ENCODE data around the gene TAGLN2. TPM values are rescaled to one million over a fixed set of nuclear protein-coding genes. Genes with fewer than 3 reads are reported as not detected.

The TAGLN2 gene
- total RNA-seq, 1 donor from 2014 or later: 558 TPM

- peaks cover 16% of the 10 kb centered on the region for H3K27me3 Mint-ChIP-seq (ENCODE audit: low read depth)
- peaks cover 16% of the 10 kb centered on the region for H3K4me1 Mint-ChIP-seq (ENCODE audit: low read depth)
- H3K27ac Mint-ChIP-seq: no peak overlapping the region
- intact Hi-C loops (cut with micrococcal nuclease): loop anchor here (1.0 to 2.0 kb wide), 2 partner anchors 70 to 148 kb away; no protein-coding TSS in a partner anchor
- peak; percentile 73 for DNase-seq (ENCODE audit: low spot score)
- H3K4me3 Mint-ChIP-seq (ENCODE audit: low read depth): no peak overlapping the region
- H3K9me3 Mint-ChIP-seq: no peaks in the 10 kb centered on the region
- no peaks in the 10 kb centered on the region for H3K36me3 Mint-ChIP-seq (ENCODE audit: low read depth)
Measured at GRCh38 chr1:159936273-159936904, 11.1 kb upstream of the TAGLN2 start.

DNA sequence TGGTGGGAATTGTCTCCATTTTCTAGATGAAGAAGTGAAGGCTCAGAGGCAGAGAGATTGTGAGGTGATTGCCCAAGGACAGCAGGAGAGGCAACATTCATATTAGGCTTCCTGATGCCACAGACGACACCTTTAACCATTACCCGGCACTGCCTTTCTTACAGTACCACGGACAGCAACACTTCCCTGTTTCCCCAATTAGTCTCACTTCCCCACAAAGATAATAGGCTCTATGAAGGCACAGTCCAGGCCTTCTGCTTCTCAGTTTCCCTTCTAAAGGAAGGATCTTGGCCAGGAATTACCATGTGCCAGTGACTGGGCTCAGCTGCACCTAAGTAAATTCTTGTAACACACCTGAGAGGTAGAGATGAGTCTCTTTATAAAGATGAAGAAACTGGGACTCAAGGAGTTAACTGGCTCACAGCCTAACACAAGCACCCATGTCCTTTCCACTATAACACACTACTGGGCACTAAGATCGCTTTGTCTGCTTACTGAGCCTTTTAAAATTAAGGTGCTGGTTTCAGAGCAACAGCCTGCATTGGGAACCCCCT, 10.5 kb upstream of the TAGLN2 start:
- Mint-ChIP-seq H3K9me3 (no peaks in the 10 kb centered on the region), H3K4me1 (ENCODE audit: low read depth) (peaks cover 16% of the 10 kb centered on the region), H3K36me3 (ENCODE audit: low read depth) (no peaks in the 10 kb centered on the region), H3K27ac (no peak overlapping the region), H3K27me3 (ENCODE audit: low read depth) (peaks cover 16% of the 10 kb centered on the region), H3K4me3 (ENCODE audit: low read depth) (no peak overlapping the region)
- intact Hi-C loops (cut with micrococcal nuclease): loop anchor here (1.0 to 2.0 kb wide), 2 partner anchors 71 to 149 kb away; no protein-coding TSS in a partner anchor
- DNase-seq (ENCODE audit: low spot score): no peak

- H3K27me3 Mint-ChIP-seq (ENCODE audit: low read depth): peaks cover 15% of the 10 kb centered on the region
- H3K4me3 Mint-ChIP-seq (ENCODE audit: low read depth): no peak overlapping the region
- peaks cover 16% of the 10 kb centered on the region for H3K4me1 Mint-ChIP-seq (ENCODE audit: low read depth)
- no peak for DNase-seq (ENCODE audit: low spot score)
- intact Hi-C loops (cut with micrococcal nuclease): no loop called here
- no peaks in the 10 kb centered on the region for H3K9me3 Mint-ChIP-seq
- no peak overlapping the region for H3K27ac Mint-ChIP-seq
- no peaks in the 10 kb centered on the region for H3K36me3 Mint-ChIP-seq (ENCODE audit: low read depth)
Measured at GRCh38 chr1:159935305-159935704, 10.0 kb upstream of the TAGLN2 start.

DNA sequence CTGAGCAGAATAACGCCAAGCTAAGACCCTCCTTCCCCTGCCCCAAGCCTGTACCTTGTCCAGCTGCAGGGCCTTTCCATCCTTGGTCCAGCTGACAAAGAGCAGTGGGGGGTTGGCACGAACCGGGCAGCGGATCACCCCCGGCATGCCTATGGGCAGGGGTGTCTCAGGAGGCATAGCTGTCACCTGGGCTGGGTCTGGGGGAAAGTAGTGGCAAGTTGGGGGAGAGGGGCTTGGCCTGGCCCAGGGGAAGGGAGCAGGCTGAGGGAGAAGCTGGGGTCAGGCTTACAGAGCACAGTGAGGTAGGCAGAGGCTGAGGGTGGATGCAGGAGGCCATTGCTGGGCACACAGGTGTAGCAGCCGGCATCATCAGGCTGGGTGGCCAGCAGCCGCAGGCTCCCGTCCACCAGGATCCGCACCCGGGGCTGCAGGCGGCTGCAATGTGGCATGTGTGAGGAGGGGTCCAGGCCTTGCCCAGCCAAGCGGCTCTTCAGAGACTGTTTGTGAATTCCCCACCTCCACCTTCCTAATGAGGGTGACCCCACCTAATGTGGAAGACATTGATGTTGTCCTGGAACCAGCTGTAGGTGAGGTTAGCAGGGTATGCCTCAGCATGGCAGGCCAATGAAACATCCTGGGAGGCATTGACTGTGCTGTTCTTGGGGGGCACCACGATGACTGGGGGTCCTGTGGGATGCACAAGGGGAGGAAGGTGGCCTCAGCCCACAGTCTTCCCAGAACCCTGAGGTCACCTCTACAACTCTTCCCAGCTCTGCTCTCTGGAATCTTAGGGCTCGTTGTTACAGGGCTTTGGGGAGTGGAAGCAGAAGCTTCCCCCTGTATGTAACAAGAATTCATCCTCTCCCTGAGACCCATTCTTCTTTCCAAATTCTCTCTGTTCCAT, 9.1 kb upstream of the TAGLN2 start:
- no peak for DNase-seq (ENCODE audit: low spot score)
- no peaks in the 10 kb centered on the region for H3K36me3 Mint-ChIP-seq (ENCODE audit: low read depth)
- peaks cover 16% of the 10 kb centered on the region for H3K4me1 Mint-ChIP-seq (ENCODE audit: low read depth)
- no peak overlapping the region for H3K27ac Mint-ChIP-seq
- H3K4me3 Mint-ChIP-seq (ENCODE audit: low read depth): no peak overlapping the region
- H3K9me3 Mint-ChIP-seq: no peaks in the 10 kb centered on the region
- H3K27me3 Mint-ChIP-seq (ENCODE audit: low read depth): peaks cover 15% of the 10 kb centered on the region
- intact Hi-C loops (cut with micrococcal nuclease): no loop called here

DNA sequence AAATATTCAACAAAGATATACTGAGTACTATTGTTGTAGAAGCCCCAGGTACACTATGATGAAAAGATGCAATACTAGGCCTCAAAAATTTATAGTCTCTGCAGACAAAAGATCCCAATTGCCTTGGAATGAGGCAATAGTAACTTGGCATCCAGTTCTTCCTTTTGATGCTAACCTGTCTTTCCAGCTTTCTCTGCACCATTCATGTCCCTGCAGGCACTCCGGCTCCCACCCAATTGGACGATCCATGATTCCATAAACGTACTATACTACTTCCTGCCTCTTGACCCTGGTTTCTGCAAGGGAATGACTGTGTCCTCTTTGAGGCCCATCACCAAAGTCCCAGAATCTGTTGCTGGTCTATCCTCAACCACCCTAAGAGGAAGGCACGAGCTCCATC, 8.0 kb upstream of the TAGLN2 start:
- H3K27ac Mint-ChIP-seq: no peak overlapping the region
- intact Hi-C loops (cut with micrococcal nuclease): no loop called here
- no peaks in the 10 kb centered on the region for H3K9me3 Mint-ChIP-seq
- H3K27me3 Mint-ChIP-seq (ENCODE audit: low read depth): peaks cover 9% of the 10 kb centered on the region
- H3K4me3 Mint-ChIP-seq (ENCODE audit: low read depth): no peak overlapping the region
- peaks cover 12% of the 10 kb centered on the region for H3K4me1 Mint-ChIP-seq (ENCODE audit: low read depth)
- DNase-seq (ENCODE audit: low spot score): no peak
- H3K36me3 Mint-ChIP-seq (ENCODE audit: low read depth): no peaks in the 10 kb centered on the region

DNA sequence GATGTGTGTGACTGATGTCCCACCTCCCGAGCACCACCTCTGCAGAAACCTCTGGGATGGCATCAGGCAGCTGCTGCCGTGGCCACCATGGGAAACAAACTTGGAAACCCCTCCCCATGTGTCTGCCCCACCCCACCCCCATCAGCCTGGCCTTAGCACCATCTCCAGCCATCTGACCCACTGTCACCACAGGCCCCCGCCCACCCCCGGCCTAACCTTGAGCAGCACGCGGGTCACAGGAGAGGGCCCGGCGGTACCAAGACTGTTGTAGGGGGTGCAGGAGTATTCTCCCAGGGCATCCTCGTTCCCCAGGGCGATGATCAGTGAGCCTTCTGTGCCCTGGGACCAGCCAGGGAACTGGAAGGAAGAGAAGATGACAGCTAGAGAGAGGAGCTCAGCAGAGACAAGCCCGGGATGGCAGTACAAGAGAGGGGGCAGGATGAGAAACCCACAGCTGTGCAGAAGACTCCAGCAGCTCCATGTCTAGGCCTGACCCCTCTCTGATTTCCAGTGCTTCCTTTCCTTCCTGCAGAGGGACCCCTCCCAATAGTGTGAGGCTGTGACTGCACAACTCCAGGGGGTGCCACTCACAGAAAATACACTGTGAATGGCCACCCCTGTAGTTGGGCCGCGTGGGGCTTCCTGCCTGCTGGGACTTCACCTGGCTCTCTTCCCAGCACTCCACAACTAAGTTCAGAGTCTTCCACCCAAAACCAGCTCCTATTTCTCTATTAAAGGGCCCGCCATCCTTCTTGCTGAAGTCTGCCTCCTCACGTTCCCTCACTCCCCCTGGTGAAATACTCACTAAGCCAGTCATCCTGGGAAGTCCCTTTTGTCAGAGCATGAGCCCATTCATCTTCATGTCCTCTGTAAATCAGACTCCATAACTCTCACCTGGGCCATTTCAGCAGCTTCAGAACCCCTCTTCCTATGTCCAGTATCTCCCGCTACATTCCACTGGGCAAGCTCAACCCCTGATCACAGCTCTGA, 7.3 kb upstream of the TAGLN2 start:
- Mint-ChIP-seq H3K36me3 (ENCODE audit: low read depth) (no peaks in the 10 kb centered on the region), H3K9me3 (no peaks in the 10 kb centered on the region), H3K27ac (no peak overlapping the region), H3K4me1 (ENCODE audit: low read depth) (peaks cover 6% of the 10 kb centered on the region), H3K27me3 (ENCODE audit: low read depth) (peaks cover 9% of the 10 kb centered on the region), H3K4me3 (ENCODE audit: low read depth) (no peak overlapping the region)
- intact Hi-C loops (cut with micrococcal nuclease): no loop called here
- DNase-seq (ENCODE audit: low spot score): no peak

DNA sequence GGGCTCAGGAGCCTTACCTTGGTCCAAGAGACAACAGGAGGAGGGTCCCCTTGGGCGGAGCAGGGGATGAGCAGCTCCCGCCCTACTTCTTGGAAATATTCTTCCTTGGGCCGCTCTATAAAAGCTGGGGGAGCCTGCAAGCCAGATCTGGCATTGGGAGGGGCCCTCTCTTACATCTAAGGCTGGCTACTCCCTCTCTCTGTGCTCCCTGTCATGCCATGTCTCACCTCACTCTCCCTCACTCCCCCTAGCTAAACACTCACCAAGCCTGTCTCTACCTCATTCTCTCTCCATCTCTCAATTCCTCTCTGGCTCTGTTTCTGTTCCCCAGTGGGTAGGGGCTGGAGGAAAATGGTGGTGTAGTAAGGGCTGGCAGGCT, 6.5 kb upstream of the TAGLN2 start:
- no peak overlapping the region for H3K27ac Mint-ChIP-seq
- H3K4me1 Mint-ChIP-seq (ENCODE audit: low read depth): peaks cover 2% of the 10 kb centered on the region
- peaks cover 9% of the 10 kb centered on the region for H3K27me3 Mint-ChIP-seq (ENCODE audit: low read depth)
- no peak overlapping the region for H3K4me3 Mint-ChIP-seq (ENCODE audit: low read depth)
- intact Hi-C loops (cut with micrococcal nuclease): no loop called here
- H3K36me3 Mint-ChIP-seq (ENCODE audit: low read depth): no peaks in the 10 kb centered on the region
- no peak for DNase-seq (ENCODE audit: low spot score)
- H3K9me3 Mint-ChIP-seq: no peaks in the 10 kb centered on the region

DNA sequence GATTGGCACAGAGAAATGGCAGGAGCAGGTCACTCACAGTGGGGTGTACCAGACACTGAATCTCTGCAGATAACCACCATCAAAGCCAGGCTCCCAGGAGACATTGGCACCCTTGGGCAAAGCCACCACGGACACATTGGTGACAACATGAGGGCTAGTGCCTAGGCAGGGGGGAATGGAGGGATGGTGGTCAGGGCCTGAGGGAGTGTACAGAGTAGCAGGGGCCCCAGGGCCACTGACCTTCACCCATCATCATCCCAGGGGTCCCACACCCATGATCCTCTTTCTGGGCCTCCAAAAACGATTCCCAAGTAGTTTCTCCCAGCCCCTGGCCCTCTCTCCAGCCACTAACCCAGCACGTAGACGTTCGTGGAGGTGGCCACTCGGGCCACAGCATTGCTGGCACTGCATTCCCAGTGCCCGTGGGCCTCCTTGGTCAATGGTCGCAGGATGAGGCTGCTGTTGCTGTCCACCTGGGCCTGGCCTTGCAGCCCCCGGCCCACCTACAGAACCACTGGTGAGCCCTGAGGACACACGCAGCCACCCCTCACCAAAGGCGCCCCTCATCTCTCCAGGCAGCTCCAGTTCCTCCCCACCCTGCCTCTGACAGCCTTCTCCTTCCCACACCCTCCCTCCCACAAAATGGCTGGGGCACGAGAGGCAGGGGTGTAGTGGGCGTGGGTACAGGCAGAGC, 5.9 kb upstream of the TAGLN2 start:
- H3K27me3 Mint-ChIP-seq (ENCODE audit: low read depth): peaks cover 8% of the 10 kb centered on the region
- intact Hi-C loops (cut with micrococcal nuclease): no loop called here
- no peaks in the 10 kb centered on the region for H3K36me3 Mint-ChIP-seq (ENCODE audit: low read depth)
- no peak overlapping the region for H3K4me3 Mint-ChIP-seq (ENCODE audit: low read depth)
- no peak for DNase-seq (ENCODE audit: low spot score)
- H3K4me1 Mint-ChIP-seq (ENCODE audit: low read depth): peaks cover 1% of the 10 kb centered on the region
- no peaks in the 10 kb centered on the region for H3K9me3 Mint-ChIP-seq
- H3K27ac Mint-ChIP-seq: no peak overlapping the region

DNA sequence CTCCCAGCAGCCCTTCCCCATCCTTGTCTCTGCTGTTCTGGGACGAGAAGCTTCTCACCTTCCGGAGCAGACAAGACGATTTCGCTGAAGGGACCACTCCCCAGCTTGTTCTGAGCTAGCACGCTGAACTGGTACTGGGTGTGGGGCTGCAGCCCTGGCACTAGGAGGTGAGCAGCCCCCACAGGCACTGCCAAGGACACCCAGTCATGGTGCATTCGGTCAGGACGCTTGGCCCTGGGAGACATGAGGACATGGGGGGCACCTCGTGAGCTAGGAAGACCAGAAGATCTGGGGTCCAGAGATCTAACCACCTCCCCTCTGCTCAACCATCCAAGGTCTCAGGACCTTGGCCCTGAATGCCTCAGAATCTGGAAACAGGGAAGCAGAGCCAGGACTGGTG, 5.3 kb upstream of the TAGLN2 start:
- no peaks in the 10 kb centered on the region for H3K36me3 Mint-ChIP-seq (ENCODE audit: low read depth)
- no peak overlapping the region for H3K4me3 Mint-ChIP-seq (ENCODE audit: low read depth)
- peaks cover 7% of the 10 kb centered on the region for H3K4me1 Mint-ChIP-seq (ENCODE audit: low read depth)
- H3K9me3 Mint-ChIP-seq: no peaks in the 10 kb centered on the region
- DNase-seq (ENCODE audit: low spot score): no peak
- intact Hi-C loops (cut with micrococcal nuclease): no loop called here
- H3K27me3 Mint-ChIP-seq (ENCODE audit: low read depth): peaks cover 5% of the 10 kb centered on the region
- no peak overlapping the region for H3K27ac Mint-ChIP-seq

- no peak overlapping the region for H3K27ac Mint-ChIP-seq
- H3K36me3 Mint-ChIP-seq (ENCODE audit: low read depth): peaks cover 2% of the 10 kb centered on the region
- H3K4me3 Mint-ChIP-seq (ENCODE audit: low read depth): no peak overlapping the region
- no peaks in the 10 kb centered on the region for H3K9me3 Mint-ChIP-seq
- peaks cover 5% of the 10 kb centered on the region for H3K27me3 Mint-ChIP-seq (ENCODE audit: low read depth)
- intact Hi-C loops (cut with micrococcal nuclease): no loop called here
- peaks cover 7% of the 10 kb centered on the region for H3K4me1 Mint-ChIP-seq (ENCODE audit: low read depth)
- DNase-seq (ENCODE audit: low spot score): no peak
Measured at GRCh38 chr1:159930216-159930615, 4.9 kb upstream of the TAGLN2 start.

DNA sequence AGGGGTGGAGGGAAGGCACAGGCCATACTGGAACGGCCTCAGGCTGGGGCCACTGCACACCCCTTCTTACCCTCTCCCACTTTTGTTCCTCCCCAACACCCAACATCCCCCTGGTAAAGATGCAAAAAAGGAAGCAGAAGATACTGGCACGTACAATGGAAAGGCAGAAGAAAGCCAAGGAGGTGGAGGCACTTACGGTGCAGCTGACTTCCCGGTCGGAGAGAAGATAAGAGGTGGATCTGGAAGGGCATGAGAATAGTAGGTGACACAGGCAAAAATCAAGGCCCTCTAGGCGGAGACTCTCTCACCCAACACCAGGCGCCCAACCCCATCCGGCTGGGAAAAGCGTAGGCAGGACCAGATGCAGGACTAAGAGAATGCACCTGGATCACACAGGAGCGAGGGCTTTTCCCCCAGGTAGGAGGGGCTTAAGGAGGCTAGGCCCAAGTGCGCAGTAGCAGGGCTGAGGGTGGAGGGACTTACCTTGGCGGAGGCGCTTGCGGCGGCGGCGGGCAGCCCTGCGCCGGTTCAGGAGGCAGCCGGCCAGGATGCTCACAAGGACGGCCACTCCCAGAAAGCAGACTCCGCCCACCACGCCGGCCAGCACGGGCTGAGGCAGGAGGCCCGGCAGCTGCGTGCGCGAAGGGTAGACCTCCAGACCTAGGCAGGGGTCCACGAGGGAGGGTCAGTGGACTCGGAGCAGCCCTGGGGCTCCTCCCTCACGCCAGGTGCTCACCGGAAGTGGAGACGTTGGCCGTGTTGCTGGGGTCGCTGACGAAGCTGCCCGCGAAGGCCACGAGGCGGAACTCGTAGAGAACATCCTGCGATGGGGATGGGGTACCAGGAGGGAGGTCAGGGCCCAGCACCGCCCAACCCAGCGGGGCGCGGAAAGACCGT, 4.1 kb upstream of the TAGLN2 start:
- Mint-ChIP-seq H3K9me3 (no peaks in the 10 kb centered on the region), H3K4me1 (ENCODE audit: low read depth) (peaks cover 7% of the 10 kb centered on the region), H3K4me3 (ENCODE audit: low read depth) (no peak overlapping the region), H3K27me3 (ENCODE audit: low read depth) (peaks cover 5% of the 10 kb centered on the region), H3K27ac (no peak overlapping the region), H3K36me3 (ENCODE audit: low read depth) (peaks cover 5% of the 10 kb centered on the region)
- DNase-seq (ENCODE audit: low spot score): no peak
- intact Hi-C loops (cut with micrococcal nuclease): loop anchor here (10.0 kb wide), 1 partner anchor 695 kb away; no protein-coding TSS in a partner anchor

All from activated T-helper 2 cell treated with anti-CD3 and anti-CD28 coated beads, Interferon-gamma antibody, Interleukin-2, Interleukin-4, amounts not matched to agents 10 μg/mL and 5 μg/mL and 100 μg/mL, durations not matched to agents 14 hours and 24 hours and 36 hours (primary cell).